BJ (cell line): ENCODE data around the gene RBM39. TPM values are rescaled to one million over a fixed set of nuclear protein-coding genes. Genes with fewer than 3 reads are reported as not detected.
A peak's percentile ranks its signal among the peaks of the same experiment; 100 is the strongest.
"Not testable (repeated sequence)": the region's sequence is repeated elsewhere in the genome, so short reads cannot be mapped to it uniquely, and the experiment has no call there.

ENCODE experiments used
- CTCF ChIA-PET: fragments of 350-600 bp; formaldehyde crosslinking; extraction: SDS; loops from one replicate; lab custom pipeline; 2021; ENCODE audit warnings: antibody characterized with exemption, inconsistent platforms; lab: Yijun Ruan, JAX
- POLR2A ChIA-PET: fragments of 300-600 bp; sonication (Branson Sonifier 250); formaldehyde crosslinking; extraction: SDS; loops from one replicate; lab custom pipeline; 2021; ENCODE audit warnings: antibody characterized with exemption; lab: Charles Lee
- DNase-seq: peaks from one replicate; pipeline ENCODE4 v3.0.0-alpha.2; 2011; ENCODE audit warnings: low read depth
- H3K27me3 ChIP-seq: 2 replicates; pipeline ENCODE4 v1.6.0; 2011; ENCODE audit warnings: low read length; ENCODE audit not compliant: control insufficient read depth, insufficient read depth
- H3K36me3 ChIP-seq: 2 replicates; pipeline ENCODE4 v1.5.1; 2011; ENCODE audit warnings: low read length; ENCODE audit not compliant: control insufficient read depth, insufficient read depth
- H3K4me3 ChIP-seq: 2 replicates; pipeline ENCODE4 v1.5.1; 2011; ENCODE audit warnings: low read depth, mild to moderate bottlenecking, control low read depth, low read length
- CTCF ChIP-seq: IDR thresholded peaks from 2 replicates; pipeline ENCODE4 v1.5.1; 2011; ENCODE audit warnings: low read depth, mild to moderate bottlenecking, control low read depth, inconsistent platforms, low read length, moderate library complexity; ENCODE audit not compliant: insufficient read depth
- polyA plus RNA-seq: library from polyadenylated mRNA; depleted of rRNA; stranded (reverse); fragments of >200 nt; gene quantifications from 2 replicates; pipeline ENCODE4 v1.2.3, GENCODE V29; 2011

RBM39 gene
- polyA plus RNA-seq, 1 experiment, result 63.5 TPM

- TF ChIP-seq CTCF, result no peak
- POLR2A ChIA-PET, result no interaction called here
- CTCF ChIA-PET, result no interaction called here
These were observed 46.1 kb downstream of the RBM39 start for GRCh38 chr20:35695978-35696377.

GRCh38 chr20:35695245-35695749, 46.8 kb downstream of the RBM39 start:
- H3K27me3 ChIP-seq, result no peaks in the 10 kb centered on the region
- no peak overlapping the region for H3K4me3 ChIP-seq
- ChIA-PET POLR2A (no interaction called here), CTCF (no interaction called here)
- DNase-seq, result no peak
- no peak for TF ChIP-seq CTCF
- H3K36me3 ChIP-seq, result peaks cover 8% of the 10 kb centered on the region

More at GRCh38 chr20:35695978-35696377, 46.1 kb downstream of the RBM39 start:
- DNase-seq, result no peak
- no peak overlapping the region for H3K4me3 ChIP-seq
- H3K36me3 ChIP-seq, result peaks cover 6% of the 10 kb centered on the region
- H3K27me3 ChIP-seq, result no peaks in the 10 kb centered on the region

- Histone ChIP-seq H3K36me3 (peaks cover 10% of the 10 kb centered on the region), H3K4me3 (no peak overlapping the region), H3K27me3 (no peaks in the 10 kb centered on the region)
- CTCF ChIA-PET, result interaction anchor here (0.6 to 1.5 kb wide), 2 partner anchors 23 to 220 kb away, joined by 3 to 4 read pairs; no protein-coding TSS in a partner anchor
- no peak for TF ChIP-seq CTCF
- POLR2A ChIA-PET, result no interaction called here
- no peak for DNase-seq
These were observed 51.8 kb downstream of the RBM39 start for GRCh38 chr20:35690265-35690664.

GRCh38 chr20:35686872-35687271, 55.2 kb downstream of the RBM39 start:
- H3K27me3 ChIP-seq, H3K36me3 ChIP-seq, DNase-seq, CTCF ChIA-PET, H3K4me3 ChIP-seq: not testable (repeated sequence)
- TF ChIP-seq CTCF, result peak; percentile 27
- POLR2A ChIA-PET, result interaction anchor here (0.6 kb wide), 1 partner anchor 20 kb away, joined by 3 read pairs; no protein-coding TSS in a partner anchor

GRCh38 chr20:35685368-35685767, 56.7 kb downstream of the RBM39 start:
- H3K4me3 ChIP-seq, H3K27me3 ChIP-seq, POLR2A ChIA-PET, DNase-seq, H3K36me3 ChIP-seq: not testable (repeated sequence)
- CTCF ChIA-PET, result interaction anchor here (1.6 kb wide), 1 partner anchor 15 kb away, joined by 4 read pairs; no protein-coding TSS in a partner anchor

- CTCF ChIA-PET, result no interaction called here
- Histone ChIP-seq H3K4me3 (no peak overlapping the region), H3K27me3 (no peaks in the 10 kb centered on the region), H3K36me3 (peaks cover 2% of the 10 kb centered on the region)
- DNase-seq, result no peak
- POLR2A ChIA-PET, result no interaction called here
- no peak for TF ChIP-seq CTCF
These were observed 60.1 kb downstream of the RBM39 start for GRCh38 chr20:35681960-35682359.
